Fibroblast of lung (primary cell): ENCODE data around the gene ZNF785. TPM values are rescaled to one million over a fixed set of nuclear protein-coding genes. Genes with fewer than 3 reads are reported as not detected.

Experiments
- polyA plus RNA-seq, 2 donors: library from polyadenylated mRNA; depleted of rRNA in 1 of 2; stranded (reverse) in 1 of 2; unstranded in 1 of 2; fragments of >200 nt; gene quantifications; 2 replicates each; pipeline ENCODE4 v1.2.1, GENCODE V29; 2011 to 2012; ENCODE audit warnings: missing spikeins in 1 of 2
- total RNA-seq: library from RNA; depleted of rRNA; stranded (reverse); fragments of >200 nt; gene quantifications from 2 replicates; pipeline ENCODE4 v1.2.1, GENCODE V29; 2014

Gene ZNF785
- total and polyA plus RNA-seq, 2 donors (not counting 1 experiment from before 2014, with no cell fraction given) = 6.6 to 7.1 TPM

Other genes with a start within 250 kb of the ZNF785 start
- 35.2 and 36.0 TPM in 2 replicates for gene CD2BP2, start 230.4 kb downstream of the ZNF785 start, total RNA-seq
- gene CD2BP2, start 230.4 kb downstream of the ZNF785 start, polyA plus RNA-seq = 45.5 and 47.3 TPM in 2 replicates
- gene TBC1D10B, start 215.2 kb downstream of the ZNF785 start, total RNA-seq = 22.1 and 29.6 TPM in 2 replicates
- 14.8 and 22.1 TPM in 2 replicates for gene TBC1D10B, start 215.2 kb downstream of the ZNF785 start, polyA plus RNA-seq
- not detected in 2 replicates for gene MYL11, start 210.9 kb downstream of the ZNF785 start, total RNA-seq
- gene MYL11, start 210.9 kb downstream of the ZNF785 start, polyA plus RNA-seq = 0.11 and 0.45 TPM in 2 replicates
- 0.17 and 0.26 TPM in 2 replicates for gene SEPTIN1, start 203.1 kb downstream of the ZNF785 start, total RNA-seq
- gene SEPTIN1, start 203.1 kb downstream of the ZNF785 start, polyA plus RNA-seq = 0.17 TPM in 1 of 2 replicates, not detected in the other
- 7.3 and 7.7 TPM in 2 replicates for gene ZNF48, start 190.3 kb downstream of the ZNF785 start, total RNA-seq
- gene ZNF48, start 190.3 kb downstream of the ZNF785 start, polyA plus RNA-seq = 3.2 and 4.0 TPM in 2 replicates
- gene ZNF771, start 178.1 kb downstream of the ZNF785 start, total RNA-seq = 8.4 and 10.5 TPM in 2 replicates
- gene ZNF771, start 178.1 kb downstream of the ZNF785 start, polyA plus RNA-seq = 3.1 and 4.5 TPM in 2 replicates
- 6.6 and 8.5 TPM in 2 replicates for gene DCTPP1, start 155.7 kb downstream of the ZNF785 start, total RNA-seq
- gene DCTPP1, start 155.7 kb downstream of the ZNF785 start, polyA plus RNA-seq = 23.6 and 38.1 TPM in 2 replicates
- 19.3 and 26.6 TPM in 2 replicates for gene SEPHS2, start 139.8 kb downstream of the ZNF785 start, total RNA-seq
- 39.3 and 41.8 TPM in 2 replicates for gene SEPHS2, start 139.8 kb downstream of the ZNF785 start, polyA plus RNA-seq
- not detected in 2 replicates for gene ITGAL, start 113.0 kb downstream of the ZNF785 start, total RNA-seq
- gene ITGAL, start 113.0 kb downstream of the ZNF785 start, polyA plus RNA-seq = not detected in 2 replicates
- 21.8 and 23.9 TPM in 2 replicates for gene ZNF768, start 59.1 kb downstream of the ZNF785 start, total RNA-seq
- 8.2 and 9.5 TPM in 2 replicates for gene ZNF768, start 59.1 kb downstream of the ZNF785 start, polyA plus RNA-seq
- 7.4 and 10.6 TPM in 2 replicates for gene ZNF747, start 50.8 kb downstream of the ZNF785 start, total RNA-seq
- gene ZNF747, start 50.8 kb downstream of the ZNF785 start, polyA plus RNA-seq = 3.9 and 4.4 TPM in 2 replicates
- gene ZNF764, start 27.3 kb downstream of the ZNF785 start, total RNA-seq = 3.1 TPM in 2 replicates
- 2.4 and 2.6 TPM in 2 replicates for gene ZNF764, start 27.3 kb downstream of the ZNF785 start, polyA plus RNA-seq
- gene ZNF688, start 14.0 kb downstream of the ZNF785 start, total RNA-seq = 10.3 and 12.9 TPM in 2 replicates
- gene ZNF688, start 14.0 kb downstream of the ZNF785 start, polyA plus RNA-seq = 3.0 and 3.1 TPM in 2 replicates
- 4.6 and 6.1 TPM in 2 replicates for gene ZNF689, start 24.7 kb upstream of the ZNF785 start, total RNA-seq
- 3.5 and 4.2 TPM in 2 replicates for gene ZNF689, start 24.7 kb upstream of the ZNF785 start, polyA plus RNA-seq
- gene PRR14, start 65.3 kb upstream of the ZNF785 start, total RNA-seq = 5.9 and 6.6 TPM in 2 replicates
- 2.5 and 4.7 TPM in 2 replicates for gene PRR14, start 65.3 kb upstream of the ZNF785 start, polyA plus RNA-seq
- gene FBRS, start 72.7 kb upstream of the ZNF785 start, total RNA-seq = 16.7 and 20.8 TPM in 2 replicates
- 5.5 and 8.2 TPM in 2 replicates for gene FBRS, start 72.7 kb upstream of the ZNF785 start, polyA plus RNA-seq
- gene SRCAP, start 113.5 kb upstream of the ZNF785 start, total RNA-seq = 11.3 and 14.2 TPM in 2 replicates
- 3.5 and 6.4 TPM in 2 replicates for gene SRCAP, start 113.5 kb upstream of the ZNF785 start, polyA plus RNA-seq
- gene PHKG2, start 162.7 kb upstream of the ZNF785 start, total RNA-seq = 11.8 and 15.4 TPM in 2 replicates
- gene PHKG2, start 162.7 kb upstream of the ZNF785 start, polyA plus RNA-seq = 19.4 and 23.8 TPM in 2 replicates
- 0.77 and 1.3 TPM in 2 replicates for gene CFAP119, start 176.4 kb upstream of the ZNF785 start, total RNA-seq
- gene CFAP119, start 176.4 kb upstream of the ZNF785 start, polyA plus RNA-seq = 1.5 and 2.0 TPM in 2 replicates
- gene RNF40, start 176.6 kb upstream of the ZNF785 start, total RNA-seq = 56.8 TPM in 2 replicates
- 42.0 and 68.2 TPM in 2 replicates for gene RNF40, start 176.6 kb upstream of the ZNF785 start, polyA plus RNA-seq
- gene ZNF629, start 201.5 kb upstream of the ZNF785 start, total RNA-seq = 6.4 and 7.3 TPM in 2 replicates
- gene ZNF629, start 201.5 kb upstream of the ZNF785 start, polyA plus RNA-seq = 5.8 and 6.2 TPM in 2 replicates